ENCODE data around the gene PRKAG1.

DNA sequence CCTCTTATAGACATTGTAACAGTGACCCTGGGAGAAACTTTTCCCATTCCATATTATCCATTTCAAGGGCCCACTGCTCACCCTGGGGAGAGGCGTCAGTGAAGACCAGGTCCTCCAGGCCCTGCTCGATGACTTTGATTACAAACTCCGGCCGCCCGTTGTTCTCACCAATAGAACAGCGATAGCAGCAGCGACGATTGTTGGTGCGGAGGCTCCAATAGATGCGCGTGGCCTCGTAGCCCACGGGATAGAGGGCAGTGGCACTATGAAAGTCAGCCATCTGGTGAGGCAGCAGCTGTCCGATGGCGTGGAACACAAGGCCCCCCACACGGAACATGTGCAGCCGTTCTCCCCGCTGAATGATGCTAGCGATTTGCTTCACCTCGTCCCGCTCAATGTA, 7.5 kb upstream of the PRKAG1 start:
- TF ChIP-seq, protein P1, sequence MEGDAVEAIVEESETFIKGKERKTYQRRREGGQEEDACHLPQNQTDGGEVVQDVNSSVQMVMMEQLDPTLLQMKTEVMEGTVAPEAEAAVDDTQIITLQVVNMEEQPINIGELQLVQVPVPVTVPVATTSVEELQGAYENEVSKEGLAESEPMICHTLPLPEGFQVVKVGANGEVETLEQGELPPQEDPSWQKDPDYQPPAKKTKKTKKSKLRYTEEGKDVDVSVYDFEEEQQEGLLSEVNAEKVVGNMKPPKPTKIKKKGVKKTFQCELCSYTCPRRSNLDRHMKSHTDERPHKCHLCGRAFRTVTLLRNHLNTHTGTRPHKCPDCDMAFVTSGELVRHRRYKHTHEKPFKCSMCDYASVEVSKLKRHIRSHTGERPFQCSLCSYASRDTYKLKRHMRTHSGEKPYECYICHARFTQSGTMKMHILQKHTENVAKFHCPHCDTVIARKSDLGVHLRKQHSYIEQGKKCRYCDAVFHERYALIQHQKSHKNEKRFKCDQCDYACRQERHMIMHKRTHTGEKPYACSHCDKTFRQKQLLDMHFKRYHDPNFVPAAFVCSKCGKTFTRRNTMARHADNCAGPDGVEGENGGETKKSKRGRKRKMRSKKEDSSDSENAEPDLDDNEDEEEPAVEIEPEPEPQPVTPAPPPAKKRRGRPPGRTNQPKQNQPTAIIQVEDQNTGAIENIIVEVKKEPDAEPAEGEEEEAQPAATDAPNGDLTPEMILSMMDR (conservative IDR thresholded peaks at IDR 0.05; ENCODE audit: low read length), result no peak
- no peak for TF ChIP-seq EZH2phosphoT487 (IDR thresholded peaks at IDR 0.05; ENCODE audit: borderline replicate concordance, low read depth, low read length)

All from OCI-LY7 (cell line).